ENCODE results near the gene PROZ.
"Not testable (repeated sequence)": the region's sequence is repeated elsewhere in the genome, so short reads cannot be mapped to it uniquely, and the experiment has no call there.

PROZ gene, protein sequence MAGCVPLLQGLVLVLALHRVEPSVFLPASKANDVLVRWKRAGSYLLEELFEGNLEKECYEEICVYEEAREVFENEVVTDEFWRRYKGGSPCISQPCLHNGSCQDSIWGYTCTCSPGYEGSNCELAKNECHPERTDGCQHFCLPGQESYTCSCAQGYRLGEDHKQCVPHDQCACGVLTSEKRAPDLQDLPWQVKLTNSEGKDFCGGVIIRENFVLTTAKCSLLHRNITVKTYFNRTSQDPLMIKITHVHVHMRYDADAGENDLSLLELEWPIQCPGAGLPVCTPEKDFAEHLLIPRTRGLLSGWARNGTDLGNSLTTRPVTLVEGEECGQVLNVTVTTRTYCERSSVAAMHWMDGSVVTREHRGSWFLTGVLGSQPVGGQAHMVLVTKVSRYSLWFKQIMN

DNA sequence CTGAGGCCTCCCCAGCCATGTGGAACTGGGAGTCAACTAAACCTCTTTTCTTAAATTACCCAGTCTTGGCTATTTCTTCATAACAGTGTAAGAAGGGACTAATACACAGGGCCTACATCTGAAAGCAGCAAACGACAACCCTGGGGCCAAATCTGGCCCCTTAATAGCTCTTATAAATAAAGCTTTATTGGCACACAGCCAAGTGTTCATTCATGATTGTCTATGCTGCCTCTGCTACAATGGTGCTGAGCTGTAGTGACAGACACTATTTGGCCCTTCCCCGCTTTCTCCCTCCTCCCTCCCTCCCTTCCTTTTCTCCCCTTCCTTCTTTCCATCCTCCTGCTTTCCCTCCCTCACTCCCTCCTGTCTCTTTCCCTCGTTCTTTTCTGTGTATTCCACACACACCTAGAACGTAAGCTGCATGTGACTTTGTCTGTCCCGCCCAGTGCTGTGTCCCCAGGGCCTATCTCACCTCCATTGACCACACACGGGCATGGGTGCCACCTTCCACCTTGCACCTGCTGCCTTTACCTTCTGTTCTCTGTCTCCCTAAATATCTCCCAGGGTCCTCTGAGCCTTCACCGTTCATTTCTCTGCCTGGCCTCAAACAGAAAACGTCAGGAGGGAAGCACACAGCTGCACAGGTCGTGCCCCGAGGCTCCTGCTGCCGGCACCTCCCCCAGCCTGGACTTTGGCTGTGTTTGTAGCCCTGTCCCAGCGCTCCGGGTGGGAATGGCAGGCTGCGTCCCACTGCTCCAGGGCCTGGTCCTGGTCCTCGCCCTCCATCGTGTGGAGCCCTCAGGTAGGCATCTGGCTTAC is at the start of gene PROZ:
Gene PROZ, plus strand, starts transcription at position 720 of the 819 bp plus-strand sequence. Its CDS starts 13 bp downstream, at position 733.
- TF ChIP-seq YY1 (IDR thresholded peaks at IDR 0.05; ENCODE audit: insufficient read depth, insufficient read length) (no peak), SUZ12 (IDR thresholded peaks at IDR 0.05; ENCODE audit: extremely low read depth, insufficient read depth, insufficient read length) (no peak), ZNF274 (IDR thresholded peaks at IDR 0.05; ENCODE audit: low read depth, low read length) (no peak)
- DNase-seq (ENCODE audit: low read depth, low spot score) = no peak
- Histone ChIP-seq H3K9me3 (ENCODE audit: insufficient read depth, low read length) (no peaks in the 10 kb centered on the region), H3K9ac (ENCODE audit: insufficient read length, low read depth) (peak within 1 kb of the TSS; percentile 26), H3K4me3 (ENCODE audit: insufficient read length, low read depth) (no peak within 1 kb of the TSS), H3K27me3 (ENCODE audit: insufficient read depth, insufficient read length) (peaks cover 16% of the 10 kb centered on the region), H3K4me1 (ENCODE audit: insufficient read depth, insufficient read length) (peaks cover 5% of the 10 kb centered on the region), H3K36me3 (ENCODE audit: insufficient read depth, insufficient read length, low read length) (no peaks in the 10 kb centered on the region)

DNA sequence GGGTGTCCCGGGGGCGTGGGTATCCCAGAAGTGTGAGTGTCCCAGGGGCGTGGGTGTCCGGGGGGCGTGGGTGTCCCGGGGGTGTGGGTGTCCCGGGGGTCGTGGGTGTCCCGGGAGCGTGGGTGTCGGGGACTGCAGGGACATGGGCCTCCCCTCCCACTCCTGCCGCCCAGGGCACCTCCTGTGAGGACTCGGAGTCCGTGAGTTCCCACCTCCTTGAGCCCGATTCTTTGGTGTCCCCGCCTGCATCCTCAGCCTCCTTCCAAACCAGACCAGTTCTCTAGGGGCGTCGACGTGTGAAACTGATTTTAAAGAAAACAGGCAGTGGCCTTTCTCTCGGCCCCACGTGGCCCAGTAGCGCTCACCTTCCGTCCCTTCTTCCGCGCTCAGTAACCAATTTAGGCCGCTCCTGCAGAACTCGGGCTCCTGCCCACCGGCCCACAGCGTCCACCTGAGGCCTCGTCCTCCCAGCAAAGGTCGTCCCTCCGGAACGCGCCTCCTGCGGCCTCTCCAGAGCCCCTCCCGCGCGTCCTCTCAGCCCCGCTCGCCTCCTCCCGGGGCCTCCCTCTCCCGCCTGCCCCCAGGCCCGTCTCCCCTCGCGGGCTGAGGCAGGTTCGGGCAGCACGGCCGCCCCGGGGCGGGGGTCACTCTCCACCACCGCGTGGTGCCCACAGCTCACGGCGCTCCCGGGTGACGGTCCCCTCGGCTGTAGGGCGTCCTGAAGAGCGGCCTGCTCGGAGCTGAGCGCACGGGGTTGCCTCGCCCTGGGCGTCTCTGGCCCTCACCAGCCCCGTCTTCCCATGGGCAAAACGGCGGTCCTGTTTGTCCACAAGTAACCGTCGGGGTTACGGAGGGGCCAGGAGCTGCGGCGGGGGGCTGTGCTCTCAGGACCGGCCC is 49.0 kb upstream of the PROZ start:
- Histone ChIP-seq H3K27me3 (ENCODE audit: insufficient read depth, insufficient read length) (no peaks in the 10 kb centered on the region), H3K4me1 (ENCODE audit: insufficient read depth, insufficient read length) (no peaks in the 10 kb centered on the region), H3K4me3 (ENCODE audit: insufficient read length, low read depth) (no peak overlapping the region), H3K9ac (ENCODE audit: insufficient read length, low read depth) (no peak overlapping the region), H3K9me3 (ENCODE audit: insufficient read depth, low read length) (no peaks in the 10 kb centered on the region), H3K36me3 (ENCODE audit: insufficient read depth, insufficient read length, low read length) (no peaks in the 10 kb centered on the region)
- no peak for TF ChIP-seq SUZ12 (IDR thresholded peaks at IDR 0.05; ENCODE audit: extremely low read depth, insufficient read depth, insufficient read length)
- no peak for TF ChIP-seq YY1 (IDR thresholded peaks at IDR 0.05; ENCODE audit: insufficient read depth, insufficient read length)
- TF ChIP-seq ZNF274 (IDR thresholded peaks at IDR 0.05; ENCODE audit: low read depth, low read length) = no peak
- no peak for DNase-seq (ENCODE audit: low read depth, low spot score)

DNA sequence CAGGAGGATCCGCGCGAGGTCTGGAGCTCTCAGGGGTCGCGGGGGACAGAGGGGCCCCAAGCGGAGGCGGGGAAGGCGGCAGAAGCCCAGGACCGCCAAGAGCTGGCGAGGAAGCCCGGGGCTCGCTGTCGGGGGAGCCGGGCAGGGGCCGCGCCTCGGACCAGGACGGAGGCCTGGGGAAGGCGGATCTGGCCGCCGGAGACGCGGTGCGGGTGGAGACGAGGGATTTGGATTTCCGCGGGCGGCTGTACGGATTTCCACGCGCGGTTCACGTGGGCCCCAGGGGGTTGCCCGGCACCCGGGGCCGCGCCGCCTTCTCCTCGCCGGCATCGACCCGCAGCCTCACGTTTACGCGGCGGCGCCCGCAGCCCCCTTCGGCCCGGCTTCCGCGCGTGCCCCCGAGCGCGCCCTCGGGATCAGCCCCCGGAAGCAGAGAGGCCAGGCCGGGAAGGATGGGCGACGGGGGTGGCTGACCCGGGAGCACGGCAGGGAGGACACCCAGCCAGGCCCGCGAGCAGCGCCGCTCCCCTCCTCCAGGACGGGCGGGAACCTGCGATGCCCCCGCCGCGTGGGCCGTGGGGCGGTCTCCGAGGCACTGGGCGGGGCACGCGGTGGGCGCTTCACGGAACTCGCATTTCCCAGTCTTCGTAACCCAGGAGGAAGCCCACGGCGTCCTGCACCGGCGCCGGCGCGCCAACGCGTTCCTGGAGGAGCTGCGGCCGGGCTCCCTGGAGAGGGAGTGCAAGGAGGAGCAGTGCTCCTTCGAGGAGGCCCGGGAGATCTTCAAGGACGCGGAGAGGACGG is 48.2 kb upstream of the PROZ start:
- TF ChIP-seq ZNF274 (IDR thresholded peaks at IDR 0.05; ENCODE audit: low read depth, low read length) (no peak), YY1 (IDR thresholded peaks at IDR 0.05; ENCODE audit: insufficient read depth, insufficient read length) (no peak), SUZ12 (IDR thresholded peaks at IDR 0.05; ENCODE audit: extremely low read depth, insufficient read depth, insufficient read length) (no peak)
- Histone ChIP-seq H3K27me3 (ENCODE audit: insufficient read depth, insufficient read length) (no peaks in the 10 kb centered on the region), H3K9me3 (ENCODE audit: insufficient read depth, low read length) (no peaks in the 10 kb centered on the region; the same call in 1 of the 2 replicates), H3K4me3 (ENCODE audit: insufficient read length, low read depth) (no peak overlapping the region), H3K9ac (ENCODE audit: insufficient read length, low read depth) (no peak overlapping the region), H3K36me3 (ENCODE audit: insufficient read depth, insufficient read length, low read length) (no peaks in the 10 kb centered on the region), H3K4me1 (ENCODE audit: insufficient read depth, insufficient read length) (no peaks in the 10 kb centered on the region)
- DNase-seq (ENCODE audit: low read depth, low spot score) = no peak

DNA sequence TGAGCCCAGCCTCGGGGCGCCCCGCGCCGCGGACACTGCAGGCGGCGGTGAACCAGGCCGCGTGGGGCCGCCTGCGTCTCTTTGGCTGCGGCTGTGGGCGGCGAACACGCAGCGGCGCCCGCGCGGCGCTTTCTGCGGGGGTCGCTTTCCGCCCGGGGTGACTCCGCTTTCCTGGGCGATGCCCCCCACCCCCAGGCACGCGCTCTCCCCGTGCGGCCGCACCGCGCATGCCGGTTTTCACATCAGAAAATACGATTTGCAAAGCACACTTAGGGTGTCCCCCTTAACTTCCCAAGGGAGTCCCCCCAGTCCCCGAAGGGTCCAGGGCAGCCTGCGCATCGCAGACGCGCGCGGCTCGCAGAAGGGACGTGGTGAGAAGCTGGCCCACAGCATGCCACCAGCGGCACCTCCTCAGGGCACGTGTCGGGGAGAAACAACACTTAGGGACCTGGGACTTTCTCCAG is 47.6 kb upstream of the PROZ start:
- Histone ChIP-seq H3K9ac (ENCODE audit: insufficient read length, low read depth) (no peak overlapping the region), H3K4me3 (ENCODE audit: insufficient read length, low read depth) (no peak overlapping the region), H3K4me1 (ENCODE audit: insufficient read depth, insufficient read length) (no peaks in the 10 kb centered on the region), H3K9me3 (ENCODE audit: insufficient read depth, low read length) (no peaks in the 10 kb centered on the region; the same call in 1 of the 2 replicates), H3K27me3 (ENCODE audit: insufficient read depth, insufficient read length) (no peaks in the 10 kb centered on the region), H3K36me3 (ENCODE audit: insufficient read depth, insufficient read length, low read length) (no peaks in the 10 kb centered on the region)
- TF ChIP-seq YY1 (IDR thresholded peaks at IDR 0.05; ENCODE audit: insufficient read depth, insufficient read length) = no peak
- TF ChIP-seq SUZ12 (IDR thresholded peaks at IDR 0.05; ENCODE audit: extremely low read depth, insufficient read depth, insufficient read length) = no peak
- no peak for TF ChIP-seq ZNF274 (IDR thresholded peaks at IDR 0.05; ENCODE audit: low read depth, low read length)
- DNase-seq (ENCODE audit: low read depth, low spot score) = no peak

DNA sequence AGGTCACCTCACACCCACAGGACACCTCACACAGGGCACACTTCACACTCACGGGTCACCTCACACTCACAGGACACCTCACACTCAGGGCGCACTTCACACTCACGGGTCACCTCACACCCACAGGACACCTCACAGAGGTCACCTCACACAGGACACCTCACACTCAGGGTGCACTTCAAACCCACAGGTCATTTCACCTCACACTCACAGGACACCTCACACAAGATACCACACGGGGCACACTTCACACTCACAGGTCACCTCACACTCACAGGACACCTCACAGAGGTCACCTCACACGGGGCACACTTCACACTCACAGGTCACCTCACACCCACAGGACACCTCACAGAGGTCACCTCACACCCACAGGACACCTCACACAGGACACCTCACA is 46.6 kb upstream of the PROZ start:
- H3K4me3 ChIP-seq (ENCODE audit: insufficient read length, low read depth); H3K9ac ChIP-seq (ENCODE audit: insufficient read length, low read depth); H3K4me1 ChIP-seq (ENCODE audit: insufficient read depth, insufficient read length); H3K9me3 ChIP-seq (ENCODE audit: insufficient read depth, low read length); H3K36me3 ChIP-seq (ENCODE audit: insufficient read depth, insufficient read length, low read length); DNase-seq (ENCODE audit: low read depth, low spot score); H3K27me3 ChIP-seq (ENCODE audit: insufficient read depth, insufficient read length): not testable (repeated sequence)

DNA sequence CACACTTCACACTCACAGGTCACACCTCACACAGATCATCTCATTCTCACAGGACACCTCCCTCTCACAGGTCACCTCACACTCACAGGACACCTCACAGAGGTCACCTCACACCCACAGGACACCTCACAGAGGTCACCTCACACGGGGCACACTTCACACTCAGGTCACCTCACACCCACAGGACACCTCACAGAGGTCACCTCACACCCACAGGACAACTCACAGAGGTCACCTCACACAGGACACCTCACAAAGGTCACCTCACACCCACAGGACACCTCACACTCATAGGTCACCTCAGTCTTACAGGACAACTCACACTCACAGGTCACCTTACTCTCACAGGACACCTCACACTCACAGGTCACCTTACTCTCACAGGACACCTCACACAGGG is 46.0 kb upstream of the PROZ start:
- not testable (repeated sequence) for H3K9ac ChIP-seq (ENCODE audit: insufficient read length, low read depth); DNase-seq (ENCODE audit: low read depth, low spot score); H3K4me1 ChIP-seq (ENCODE audit: insufficient read depth, insufficient read length); H3K4me3 ChIP-seq (ENCODE audit: insufficient read length, low read depth); H3K9me3 ChIP-seq (ENCODE audit: insufficient read depth, low read length); H3K27me3 ChIP-seq (ENCODE audit: insufficient read depth, insufficient read length); H3K36me3 ChIP-seq (ENCODE audit: insufficient read depth, insufficient read length, low read length)

Data from NT2/D1 (cell line).